Left renal pelvis (tissue), 4 donors: ENCODE data around the gene PDYN. TPM values are rescaled to one million over a fixed set of nuclear protein-coding genes. Genes with fewer than 3 reads are reported as not detected.

Experiments
- DNase-seq, 4 donors: peaks; one replicate each; pipeline ENCODE4 v3.0.0-alpha.2; 2013; ENCODE audit warnings: low read depth in 4 of 4, low spot score in 3 of 4
- polyA plus RNA-seq, 4 donors: library from polyadenylated mRNA; unstranded; fragments of 120-200 nt; gene quantifications; one replicate each; pipeline ENCODE4 v1.2.1, GENCODE V29; 2013; ENCODE audit not compliant: insufficient read length in 4 of 4

PDYN gene
- polyA plus RNA-seq, 4 donors, result 0.20 to 0.43 (median 0.23) TPM

DNA sequence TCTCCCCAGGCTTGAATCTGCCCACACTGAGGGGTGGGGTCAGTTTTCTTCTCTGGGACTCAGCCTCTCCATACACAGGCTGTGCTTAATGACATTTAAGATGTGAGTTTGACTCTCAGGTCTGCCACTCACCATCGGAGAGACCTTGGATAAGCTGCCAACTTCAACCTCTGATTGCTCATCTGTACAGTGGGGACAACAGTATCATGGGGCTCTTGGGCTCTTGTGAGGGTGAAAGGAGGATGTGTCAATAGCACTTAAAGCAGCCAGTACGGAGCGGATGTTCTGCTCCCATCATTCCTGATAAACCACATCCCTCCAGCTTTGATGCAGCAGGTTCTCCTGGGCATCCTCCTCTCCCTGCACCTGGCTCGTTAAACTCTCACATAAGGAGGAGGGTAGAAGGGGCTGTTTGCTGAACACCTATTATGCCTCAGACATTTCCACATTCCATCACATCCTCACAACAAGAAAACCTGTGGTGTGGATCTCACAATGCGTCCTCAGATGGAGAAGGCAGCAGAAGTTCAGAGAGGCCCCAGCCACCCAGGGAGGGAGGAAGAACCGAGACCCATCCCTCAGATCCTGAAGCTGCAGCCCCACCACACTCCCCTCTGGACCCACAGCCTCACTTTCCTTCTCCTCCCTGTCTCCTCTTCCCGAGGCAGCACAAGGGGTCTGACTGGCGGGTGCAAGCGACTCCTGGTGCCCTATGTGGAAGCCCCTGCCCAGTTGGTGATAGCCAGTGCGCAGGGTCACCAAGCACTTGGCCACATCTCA is 1.9 kb upstream of the PDYN start:
- DNase-seq, result no peak

DNA sequence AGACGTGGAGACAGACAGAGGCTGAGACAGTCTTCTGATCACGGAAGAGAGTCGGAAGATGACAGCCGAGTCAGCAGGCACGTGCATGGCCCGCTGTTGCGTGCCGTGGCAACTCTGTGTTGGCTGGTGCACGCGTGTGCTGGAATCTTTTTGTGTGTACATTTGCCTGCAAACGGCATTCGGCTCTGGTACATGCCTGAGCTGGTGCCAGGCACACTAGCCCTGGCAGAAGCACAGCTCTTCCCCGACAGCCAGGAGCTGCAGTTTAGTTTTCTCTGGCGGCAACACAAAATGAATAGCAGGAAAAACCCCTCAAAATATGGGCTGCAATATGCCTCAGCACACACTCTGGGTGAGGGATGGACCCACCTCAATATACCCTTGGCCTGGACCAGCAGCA is 769 bp upstream of the PDYN start:
- no peak for DNase-seq

DNA sequence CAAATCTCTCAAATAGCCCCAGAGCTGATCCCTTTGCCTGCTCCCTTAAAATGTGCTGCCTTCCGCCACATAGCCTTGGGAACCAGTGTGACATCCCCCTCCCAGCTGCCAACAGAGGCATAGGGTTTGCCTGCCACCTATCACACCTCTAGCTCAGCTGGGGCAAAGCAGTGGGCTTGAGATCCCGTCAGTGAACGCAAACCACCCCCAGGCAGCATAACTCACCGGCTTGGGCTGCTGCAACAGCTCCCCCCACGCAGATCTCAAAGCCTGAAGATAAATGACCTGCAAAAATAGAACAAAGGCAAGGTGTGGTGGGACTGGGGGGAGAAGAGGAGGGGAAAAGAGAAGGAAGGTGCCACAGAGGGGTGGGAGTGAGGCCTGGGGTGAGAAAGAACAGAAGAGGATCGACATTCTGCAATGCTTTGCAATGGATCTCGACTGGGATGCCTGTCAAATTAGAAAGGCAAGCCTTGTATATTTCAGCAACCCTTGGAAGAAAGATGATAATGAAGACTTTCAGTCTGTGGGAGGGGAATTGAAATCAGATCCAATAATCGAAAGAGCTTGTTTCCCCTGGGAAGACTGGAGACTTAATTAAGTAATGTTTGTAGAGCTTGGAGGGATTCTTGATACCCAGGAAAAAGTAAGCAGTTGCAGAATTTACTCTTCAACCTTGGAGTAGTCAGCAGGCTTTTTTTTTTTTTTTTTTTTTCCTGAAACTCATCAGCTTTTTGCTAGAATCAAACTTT is 1.3 kb downstream of the PDYN start:
- DNase-seq, result no peak

DNA sequence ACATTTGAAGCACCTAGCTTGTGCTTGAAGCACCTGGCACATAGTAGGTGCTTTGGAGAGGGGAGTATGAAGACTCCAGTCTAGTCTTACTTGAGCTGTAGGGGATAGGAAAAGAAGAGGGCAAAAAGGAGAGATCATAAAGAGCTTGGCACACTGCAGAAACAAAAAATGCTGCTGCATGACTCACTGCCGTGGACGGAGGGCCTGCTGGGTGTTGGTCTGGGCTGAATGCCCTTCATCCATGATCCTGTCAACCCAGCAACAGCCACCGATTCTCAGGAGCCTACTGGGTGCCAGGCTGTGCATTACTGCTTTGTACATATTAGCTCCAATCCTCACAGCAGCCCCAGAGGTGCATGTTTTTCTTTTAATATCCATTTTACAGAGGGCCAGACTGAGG is 6.0 kb downstream of the PDYN start:
- DNase-seq, result no peak

DNA sequence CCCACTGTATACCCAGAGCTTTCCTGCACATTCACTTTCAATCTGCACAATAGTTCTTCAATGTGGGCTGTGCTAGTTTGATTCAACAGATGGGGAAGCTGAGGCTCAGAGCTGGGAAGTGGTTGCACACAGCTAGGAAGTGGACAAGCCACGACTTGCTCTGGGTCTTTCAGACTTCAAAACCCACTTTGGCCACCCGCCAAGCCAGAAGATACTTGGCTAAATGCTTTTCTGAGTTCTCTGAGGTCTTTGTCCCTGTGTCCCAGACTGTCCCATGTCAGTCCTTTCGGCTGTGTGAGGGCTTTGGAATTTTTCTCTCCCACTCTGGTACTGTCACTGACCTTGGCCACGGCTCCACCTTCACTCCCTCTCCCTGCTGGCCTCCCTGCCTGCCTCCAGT is 10.6 kb downstream of the PDYN start:
- no peak for DNase-seq

DNA sequence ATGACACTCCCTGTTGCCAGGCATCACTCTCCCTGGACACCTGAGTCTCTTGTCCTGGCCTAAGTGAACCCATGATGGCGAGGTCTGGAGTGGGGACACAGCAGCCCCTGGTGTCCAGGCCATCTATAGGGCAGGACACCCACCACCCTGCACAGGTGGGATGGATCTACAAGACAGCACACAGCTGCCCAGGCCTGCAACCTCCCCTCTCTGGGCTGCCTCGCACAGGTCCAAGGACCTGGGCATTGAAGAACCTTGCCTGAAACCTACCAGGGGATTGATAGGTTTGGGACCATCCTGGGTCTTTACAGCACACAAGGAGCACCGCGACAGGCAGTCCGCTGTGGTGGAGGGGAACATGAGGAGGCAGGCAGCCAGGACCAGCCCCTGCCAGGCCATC is 11.2 kb downstream of the PDYN start:
- DNase-seq, result no peak

DNA sequence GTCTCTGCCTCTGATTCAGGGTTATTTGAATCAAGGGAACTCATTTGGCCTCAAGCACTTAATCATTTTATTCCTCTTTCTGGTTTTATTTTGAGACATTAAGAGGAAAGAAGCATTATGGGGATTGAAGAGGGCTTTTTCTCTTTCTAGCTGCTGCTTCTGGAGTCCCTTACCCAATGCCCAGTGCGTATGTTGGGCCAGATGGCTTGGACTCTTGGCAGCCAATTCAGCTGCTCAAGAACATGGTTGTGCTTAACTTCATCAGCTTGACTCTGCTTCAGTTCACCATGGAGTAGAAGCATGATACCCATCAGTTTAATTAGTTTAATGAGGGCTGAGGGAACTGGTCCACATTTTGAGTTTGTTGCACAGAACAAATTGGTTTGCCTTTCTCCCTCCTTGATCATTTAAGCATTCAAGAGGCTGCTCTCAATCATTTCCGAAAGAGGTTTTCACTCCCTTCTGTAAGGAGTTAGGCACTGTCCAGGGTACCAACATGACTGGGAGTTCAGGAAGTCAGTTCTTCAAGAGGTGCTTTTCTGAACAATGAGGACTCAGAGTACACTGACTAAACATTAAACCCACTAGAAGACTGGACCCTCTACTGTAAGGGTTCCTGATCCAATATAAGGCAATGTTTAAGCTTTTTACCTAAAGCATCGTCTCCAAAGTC is 14.6 kb downstream of the PDYN start:
- DNase-seq, result no peak

DNA sequence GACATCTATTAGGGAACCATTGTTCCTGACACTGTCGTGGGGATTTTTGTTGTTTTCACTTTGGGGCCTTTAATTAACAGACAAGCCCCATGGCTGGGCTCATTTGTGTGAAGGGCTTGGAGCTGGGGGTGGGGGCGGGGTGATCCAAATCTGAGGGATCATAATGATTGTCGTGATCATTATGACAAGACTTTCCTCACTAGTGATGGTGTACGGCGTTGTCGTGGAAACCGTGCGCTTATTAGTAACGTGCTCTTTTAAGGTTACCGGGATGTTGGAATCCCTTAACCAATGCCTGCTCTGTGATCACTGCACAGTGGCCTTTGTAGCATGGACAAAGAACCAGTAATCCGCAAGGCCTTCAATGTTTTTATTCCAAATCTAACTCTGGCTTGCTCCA is 18.6 kb downstream of the PDYN start:
- DNase-seq, result no peak

DNA sequence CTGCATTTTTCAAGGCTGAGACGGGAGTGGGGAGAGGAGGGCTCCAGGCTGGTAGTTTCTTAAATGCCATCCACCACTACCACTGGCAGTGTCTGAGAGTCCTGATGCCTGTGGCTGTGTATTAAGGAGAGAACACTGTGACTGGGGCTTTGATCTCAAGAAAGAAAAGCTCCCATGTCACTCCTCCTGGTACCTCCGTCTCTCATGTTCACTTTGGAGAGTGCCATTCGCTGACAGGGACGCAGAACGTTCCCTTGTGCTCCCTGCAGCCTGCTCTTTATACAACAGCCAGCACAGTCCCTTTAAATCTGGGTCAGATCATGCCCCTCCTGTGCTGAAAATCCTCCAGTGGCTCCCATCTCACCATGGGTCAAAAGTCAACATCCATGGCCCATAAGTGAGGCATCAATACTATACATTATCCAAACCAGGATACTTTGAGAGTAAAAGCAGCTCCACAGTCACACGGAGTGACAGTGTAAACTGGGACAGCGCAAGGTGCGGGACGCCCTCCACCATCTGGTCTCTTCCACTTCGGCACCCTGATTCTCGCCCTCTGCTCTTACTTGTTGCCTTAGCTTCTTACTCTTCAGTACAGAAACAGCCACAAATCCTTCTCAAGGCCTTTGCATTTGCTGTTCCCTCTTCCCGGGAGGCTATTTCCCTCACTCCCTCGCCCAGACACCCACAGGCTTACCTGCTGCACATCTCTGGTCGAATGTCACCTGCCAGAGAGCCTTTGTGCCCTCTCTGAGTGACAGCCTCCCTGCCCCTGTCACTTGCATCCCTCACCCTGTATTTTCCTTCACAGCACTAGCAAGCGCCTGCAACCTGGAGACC is 20.0 kb downstream of the PDYN start:
- DNase-seq, result no peak

DNA sequence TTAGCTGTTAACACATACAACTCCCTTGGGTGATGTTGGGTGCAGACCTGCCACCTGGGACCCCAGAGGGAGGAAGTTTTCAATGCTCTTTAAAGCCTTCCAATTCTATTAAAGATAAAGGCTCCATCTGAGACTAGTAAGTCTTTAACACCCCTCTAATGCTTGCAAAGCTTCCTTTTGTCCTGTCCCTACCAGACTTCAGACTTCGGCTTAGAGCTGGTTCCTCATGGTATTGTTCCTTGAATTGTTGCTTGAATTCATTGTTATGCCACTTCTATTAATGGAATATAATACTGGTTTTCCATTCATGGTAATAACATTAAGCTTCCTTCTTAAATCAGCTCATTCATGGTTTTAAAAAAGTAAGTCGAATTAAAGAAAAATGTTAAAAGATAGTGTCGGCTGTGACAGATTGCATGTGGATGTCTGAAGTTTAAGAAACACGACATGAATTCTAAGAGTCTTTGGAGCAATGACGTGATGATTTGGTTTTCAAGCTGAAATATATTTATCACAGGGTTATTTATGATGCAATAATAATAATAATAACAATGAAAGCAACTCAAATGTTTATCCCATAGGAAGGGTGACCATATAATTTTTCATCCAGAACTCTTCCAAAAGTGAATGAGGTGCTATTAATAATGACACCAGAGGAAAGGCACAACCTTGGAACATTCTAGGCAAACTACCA is 21.8 kb downstream of the PDYN start:
- no peak for DNase-seq

DNA sequence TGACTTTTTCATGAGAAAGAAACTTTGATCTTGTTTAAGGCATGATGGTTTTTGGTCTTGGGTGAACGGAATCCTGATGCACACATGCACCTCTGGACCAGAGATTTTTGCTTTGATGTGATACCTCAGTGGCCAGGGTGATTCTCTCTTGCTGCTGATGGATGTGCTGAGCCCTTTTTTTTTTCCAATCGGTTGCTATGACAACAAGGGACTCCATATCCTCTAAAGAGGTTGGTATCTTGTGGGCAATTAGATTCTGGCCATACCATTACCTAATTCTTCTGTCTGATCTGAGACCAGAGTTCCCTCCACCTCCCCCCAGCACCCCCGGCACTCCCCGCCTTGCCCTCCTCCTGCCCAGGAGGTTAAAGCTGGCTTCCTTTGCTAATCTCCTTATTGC is 24.9 kb downstream of the PDYN start:
- no peak for DNase-seq

DNA sequence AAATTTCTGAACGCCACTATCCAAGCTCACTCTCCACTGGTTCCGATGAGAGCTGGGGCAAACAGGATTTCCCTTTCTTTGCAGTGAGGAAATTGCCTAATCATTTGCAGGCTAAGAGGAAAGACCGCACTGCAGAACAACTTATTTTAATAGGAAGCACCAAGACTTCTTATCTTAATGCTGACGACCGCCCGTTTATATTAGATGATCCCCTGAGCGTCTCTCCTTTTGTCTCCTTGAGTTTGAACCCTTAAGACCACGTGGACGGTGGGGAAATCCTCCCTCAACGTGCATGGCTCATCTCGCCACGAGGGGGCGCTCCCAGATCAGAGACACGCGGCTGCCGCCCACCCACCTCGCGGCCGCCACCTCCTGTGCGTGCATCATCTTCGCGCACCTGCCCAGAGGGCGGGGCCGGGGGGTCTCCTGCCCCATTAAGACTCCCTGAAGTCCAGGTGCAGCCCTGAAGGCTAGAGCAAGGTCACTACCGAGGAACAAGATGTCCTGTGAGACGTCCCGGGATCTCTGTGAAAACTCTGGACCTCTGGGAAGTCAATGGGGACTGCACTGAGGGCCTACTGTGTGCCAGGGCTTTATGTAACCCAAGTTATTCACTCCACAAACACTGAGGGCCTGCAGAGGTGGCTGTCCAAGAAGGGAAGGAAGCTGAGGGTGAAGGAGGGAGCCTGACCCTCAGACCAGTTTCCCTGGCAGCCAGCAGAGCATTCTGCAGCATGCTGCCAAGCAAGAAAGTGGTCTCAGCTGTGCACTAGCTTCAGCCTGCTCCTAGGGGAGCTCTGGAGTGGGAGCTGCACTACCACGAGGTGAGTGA is 28.1 kb downstream of the PDYN start:
- DNase-seq, result peak; percentile 35 to 55 (median 36)

DNA sequence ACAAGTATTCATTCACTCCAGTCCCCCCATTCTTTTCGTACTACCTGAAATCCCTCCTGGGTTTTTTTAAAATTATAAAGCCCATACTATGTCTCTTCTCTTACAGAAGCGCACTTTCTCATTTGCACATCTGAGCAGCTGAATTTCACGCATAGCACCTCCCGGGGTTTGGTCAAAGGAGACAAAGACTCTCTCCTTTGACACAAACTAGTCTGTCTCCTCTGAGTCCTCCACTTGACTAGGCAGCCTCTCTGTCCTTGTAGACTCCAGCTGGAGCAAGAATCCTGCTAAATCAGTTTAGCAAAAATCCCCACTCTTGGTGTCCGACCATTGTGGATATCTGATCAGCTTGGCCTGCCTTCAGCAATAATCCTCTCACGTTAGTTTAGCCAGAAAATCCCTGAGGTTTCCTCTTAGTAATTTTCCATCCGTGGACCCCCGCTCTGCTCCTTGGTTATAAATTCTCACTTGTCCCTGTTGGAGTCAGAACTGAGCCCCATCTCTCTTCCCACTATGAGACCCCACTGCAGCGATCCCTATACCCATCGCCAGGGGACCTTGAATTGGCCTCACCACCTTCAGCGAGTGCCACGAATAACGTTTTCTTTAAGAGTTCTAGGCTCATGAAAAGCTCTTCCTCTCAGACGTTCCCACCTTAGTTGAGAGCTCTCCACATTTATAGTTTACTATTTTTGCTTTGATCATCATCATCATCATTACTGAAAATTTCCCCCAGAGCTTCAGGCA is 29.0 kb downstream of the PDYN start:
- DNase-seq, result no peak

DNA sequence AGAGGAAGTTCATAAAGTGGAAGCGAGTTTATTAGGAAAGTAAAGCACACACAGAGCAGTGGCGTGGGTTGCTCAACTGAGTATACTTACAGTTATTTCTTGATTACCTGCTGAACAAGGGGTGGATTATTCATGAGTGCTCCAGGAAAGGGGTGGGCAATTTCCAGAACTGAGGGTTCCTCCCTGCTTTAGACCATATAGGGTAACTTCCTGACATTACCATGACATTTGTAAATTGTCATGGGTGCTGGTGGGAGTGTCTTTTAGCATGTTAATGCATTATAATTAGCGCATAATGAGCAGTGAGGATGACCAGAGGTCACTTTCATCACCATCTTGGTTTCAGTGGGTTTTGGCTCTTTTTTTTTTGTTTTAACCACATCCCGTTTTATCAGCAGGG is 29.8 kb downstream of the PDYN start:
- no peak for DNase-seq

DNA sequence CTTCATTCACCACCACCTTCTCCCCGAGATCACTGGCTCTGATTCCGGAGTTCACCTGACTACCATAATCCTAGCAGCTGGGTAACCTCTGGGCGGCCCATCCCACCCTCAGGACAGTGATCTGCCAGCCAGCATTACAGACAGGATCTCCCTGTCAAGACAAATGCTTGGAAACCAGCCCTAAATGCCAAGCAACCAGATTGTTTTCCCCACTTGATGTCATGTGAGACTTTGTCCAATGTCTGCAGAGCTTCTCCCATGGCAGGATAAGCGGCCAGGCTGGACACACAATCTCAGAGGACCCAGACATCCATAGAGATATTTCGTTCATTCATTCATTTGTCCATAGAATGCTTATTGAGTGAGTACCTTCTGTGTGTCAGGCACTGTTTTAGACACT is 32.5 kb downstream of the PDYN start:
- DNase-seq, result no peak

DNA sequence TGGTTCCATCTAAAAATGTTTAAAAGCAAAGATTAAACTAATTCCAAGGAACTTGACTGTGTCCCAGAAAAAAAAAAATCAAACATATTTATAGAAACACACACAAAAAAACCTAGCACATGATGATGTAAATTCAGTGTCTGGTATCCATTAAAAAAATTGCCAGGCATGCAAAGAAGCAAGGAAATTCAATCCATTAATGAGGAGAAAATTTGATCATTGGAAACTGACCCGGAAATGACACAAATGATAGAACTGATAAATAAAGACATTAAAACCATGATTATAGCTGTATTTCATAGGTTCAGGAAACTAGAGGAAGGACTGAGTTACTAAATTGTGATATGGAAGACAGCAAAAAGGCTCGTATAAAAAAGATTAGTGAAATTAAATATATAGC is 34.7 kb downstream of the PDYN start:
- DNase-seq, result no peak

DNA sequence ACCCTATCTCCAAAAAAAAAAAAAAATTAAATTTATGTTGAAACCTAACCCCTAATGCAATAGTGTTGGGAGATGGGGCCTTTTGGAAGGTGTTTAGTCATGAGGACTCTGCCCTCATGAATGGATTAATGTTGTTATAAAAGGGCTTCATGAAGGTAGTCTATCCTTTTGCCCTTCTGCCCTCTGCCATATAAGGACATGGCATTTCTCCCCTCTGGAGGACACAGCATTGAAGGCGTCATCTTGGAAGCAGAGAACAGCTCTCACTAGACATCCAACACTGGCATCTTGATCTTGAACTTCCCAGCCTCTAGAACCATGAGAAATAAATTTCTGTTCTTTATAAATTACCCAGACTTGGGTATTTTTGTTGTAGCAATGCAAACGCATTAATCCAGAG is 35.4 kb downstream of the PDYN start:
- DNase-seq, result no peak

DNA sequence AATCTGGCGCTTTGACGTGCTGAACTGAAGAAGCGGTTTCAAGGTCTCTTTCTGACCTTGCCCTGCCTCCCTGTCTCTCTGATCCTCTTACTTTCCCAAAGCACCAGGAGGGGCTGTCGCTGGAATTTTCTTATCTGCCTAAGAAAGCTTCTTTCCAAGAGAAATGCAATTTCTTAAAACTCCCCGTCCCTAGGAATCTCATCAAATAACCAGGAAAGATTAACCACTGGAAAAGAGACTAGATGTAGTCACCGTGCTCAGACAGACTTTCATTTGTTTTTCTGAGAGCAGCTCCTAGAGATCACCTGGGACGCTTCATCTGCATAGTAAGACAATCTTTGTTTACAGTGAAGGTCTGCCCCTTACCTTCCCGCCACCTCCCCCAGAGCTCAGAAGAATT is 38.6 kb downstream of the PDYN start:
- DNase-seq, result no peak

DNA sequence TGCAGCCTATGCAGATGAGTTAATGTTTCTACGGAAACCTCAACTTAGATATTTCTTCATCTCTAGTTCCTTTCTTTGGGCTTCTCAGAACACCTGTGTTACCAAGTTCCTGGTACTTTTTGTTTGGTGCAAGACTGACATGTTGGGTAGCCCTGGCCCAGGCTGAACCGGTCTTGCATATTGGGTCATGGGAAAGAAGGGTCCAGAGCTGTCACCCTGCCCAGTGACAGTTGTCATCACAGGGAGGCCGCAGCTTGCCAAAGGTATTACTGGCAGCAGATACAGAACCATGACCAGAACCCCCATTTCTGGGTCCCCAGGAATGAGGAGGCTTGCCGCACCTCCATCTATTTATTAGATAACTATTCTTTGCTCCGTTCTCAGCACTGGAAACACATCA is 40.2 kb downstream of the PDYN start:
- no peak for DNase-seq
